CD4-positive, alpha-beta T cell (primary cell): ENCODE data around the gene CLGN. TPM values are rescaled to one million over a fixed set of nuclear protein-coding genes. Genes with fewer than 3 reads are reported as not detected.
"Not testable (repeated sequence)": the region's sequence is repeated elsewhere in the genome, so short reads cannot be mapped to it uniquely, and the experiment has no call there.

Experiments
- ATAC-seq: fragments of 200-7000 bp; cut with Tn5 transposase; one replicate; pipeline ENCODE4 v1.10.0; 2022; ENCODE audit warnings: mild to moderate bottlenecking; ENCODE audit not compliant: poor library complexity
- CTCF ChIA-PET: fragments of 350-600 bp; sonication (Branson Sonifier 250); formaldehyde crosslinking; loops from one replicate; lab custom pipeline; 2021; ENCODE audit warnings: antibody characterized with exemption, inconsistent platforms; lab: Charles Lee
- POLR2A ChIA-PET: fragments of 350-600 bp; sonication (Branson Sonifier 250); formaldehyde crosslinking; loops from one replicate; lab custom pipeline; 2021; ENCODE audit warnings: antibody characterized with exemption, inconsistent platforms; lab: Charles Lee
- DNase-seq, 14 experiments: peaks; one replicate each; pipeline ENCODE4 v3.0.0-alpha.2; 2013 to 2020; ENCODE audit warnings: mixed read lengths in 2 of 14
- H3K27ac ChIP-seq, 2 donors: one replicate each; pipeline versions ENCODE4 v1.5.1 to v1.7.0; 2013; ENCODE audit warnings: low read length in 2 of 2, low read depth in 1 of 2, mild to moderate bottlenecking in 1 of 2
- H3K27me3 ChIP-seq, 2 experiments: 1 replicate in 1 of 2; 2 replicates in 1 of 2; pipeline versions ENCODE4 v1.6.1 to v1.7.0; 2013; ENCODE audit warnings: low read length in 2 of 2, control low read depth in 1 of 2, mild to moderate bottlenecking in 1 of 2, moderate library complexity in 1 of 2; ENCODE audit not compliant: insufficient read depth in 2 of 2, control insufficient read depth in 1 of 2
- H3K36me3 ChIP-seq: one replicate; pipeline ENCODE4 v1.6.1; 2013; ENCODE audit warnings: low read length, control low read depth; ENCODE audit not compliant: insufficient read depth
- H3K4me1 ChIP-seq: one replicate; pipeline ENCODE4 v1.6.1; 2013; ENCODE audit warnings: low read length, control low read depth; ENCODE audit not compliant: insufficient read depth
- H3K4me3 ChIP-seq: one replicate; pipeline ENCODE4 v1.5.1; 2013; ENCODE audit warnings: mild to moderate bottlenecking, low read length, moderate library complexity
- H3K9me3 ChIP-seq, 2 experiments: 1 replicate in 1 of 2; 2 replicates in 1 of 2; pipeline versions ENCODE4 v1.6.1 to v1.7.0; 2013; ENCODE audit warnings: low read length in 2 of 2, mild to moderate bottlenecking in 2 of 2, control low read depth in 1 of 2, moderate library complexity in 1 of 2; ENCODE audit not compliant: control insufficient read depth in 1 of 2, insufficient read depth in 1 of 2
- H3K27ac Mint-ChIP-seq: one replicate; pipeline ENCODE4 v1.8.0; 2020; ENCODE audit warnings: mixed read lengths
- H3K27me3 Mint-ChIP-seq: one replicate; pipeline ENCODE4 v1.8.0; 2021; ENCODE audit warnings: mixed read lengths
- H3K36me3 Mint-ChIP-seq: one replicate; pipeline ENCODE4 v1.8.0; 2021; ENCODE audit warnings: low read depth, mixed read lengths
- H3K4me1 Mint-ChIP-seq: one replicate; pipeline ENCODE4 v1.8.0; 2021; ENCODE audit warnings: low read depth, mixed read lengths
- H3K4me3 Mint-ChIP-seq: one replicate; pipeline ENCODE4 v1.8.0; 2020; ENCODE audit warnings: mild to moderate bottlenecking, mixed read lengths
- H3K9me3 Mint-ChIP-seq: one replicate; pipeline ENCODE4 v1.8.0; 2020; ENCODE audit warnings: mixed read lengths
- CTCF ChIP-seq: fragments of 200-600 bp; IDR thresholded peaks from one replicate; pipeline ENCODE4 v1.8.0; 2022; ENCODE audit warnings: antibody characterized with exemption, mild to moderate bottlenecking
- intact Hi-C, 2 experiments: fragments of 100-400 bp; cut with DNase I in 1 of 2; cut with micrococcal nuclease in 1 of 2; formaldehyde crosslinking; loops; one replicate each; pipeline versions ENCODE4 v1.15.1 to v1.9.0; 2023 to 2025; cut with DNase I, micrococcal nuclease
- total RNA-seq, 174 experiments: library from RNA in 2 of 174; stranded (reverse) in 2 of 174; gene quantifications; one replicate each; pipeline ENCODE4 v1.2.3 and lab custom pipeline; 2021 to 2026

Gene CLGN
- total RNA-seq, 2 experiments from 2014 or later: not detected

- TF ChIP-seq CTCF: no peak
- Mint-ChIP-seq H3K4me3 (no peak overlapping the region), H3K36me3 (no peaks in the 10 kb centered on the region), H3K27me3 (peaks cover 38% of the 10 kb centered on the region), H3K9me3 (no peaks in the 10 kb centered on the region), H3K27ac (no peak overlapping the region), H3K4me1 (no peaks in the 10 kb centered on the region)
- Histone ChIP-seq H3K27me3 (peaks cover 0 to 4% of the 10 kb centered on the region in 2 experiments), H3K36me3 (no peaks in the 10 kb centered on the region), H3K4me3 (no peak overlapping the region), H3K9me3 (no peaks in the 10 kb centered on the region), H3K27ac (no peak overlapping the region), H3K4me1 (no peaks in the 10 kb centered on the region)
- ATAC-seq (no peak), DNase-seq (no peak)
- POLR2A ChIA-PET: no interaction called here
- CTCF ChIA-PET: no interaction called here
- intact Hi-C loops: no loop called here
These were observed 20.7 kb upstream of the CLGN start for GRCh38 chr4:140448162-140448561.

GRCh38 chr4:140444347-140444746 lies 16.9 kb upstream of the CLGN start:
- peaks cover 28% of the 10 kb centered on the region for H3K27me3 Mint-ChIP-seq
- H3K4me1 ChIP-seq, H3K9me3 Mint-ChIP-seq, H3K9me3 ChIP-seq, intact Hi-C loops, ATAC-seq, H3K4me3 ChIP-seq, DNase-seq, H3K27ac ChIP-seq, POLR2A ChIA-PET, CTCF ChIA-PET, H3K27me3 ChIP-seq, H3K36me3 Mint-ChIP-seq, H3K4me1 Mint-ChIP-seq, H3K27ac Mint-ChIP-seq, H3K36me3 ChIP-seq, H3K4me3 Mint-ChIP-seq: not testable (repeated sequence)

- H3K4me3 ChIP-seq: no peak overlapping the region
- H3K27me3 ChIP-seq: no peaks in the 10 kb centered on the region
- no peaks in the 10 kb centered on the region for H3K4me1 ChIP-seq
- ATAC-seq (no peak), DNase-seq (no peak)
- no peaks in the 10 kb centered on the region for H3K36me3 Mint-ChIP-seq
- intact Hi-C loops: no loop called here
- no peak for TF ChIP-seq CTCF
- no peaks in the 10 kb centered on the region for H3K36me3 ChIP-seq
- no peaks in the 10 kb centered on the region for H3K4me1 Mint-ChIP-seq
- H3K27me3 Mint-ChIP-seq: no peaks in the 10 kb centered on the region
- no peak overlapping the region for H3K27ac Mint-ChIP-seq
- POLR2A ChIA-PET: no interaction called here
- no peaks in the 10 kb centered on the region for H3K9me3 ChIP-seq
- no peak overlapping the region for H3K27ac ChIP-seq
- H3K9me3 Mint-ChIP-seq: no peaks in the 10 kb centered on the region
- H3K4me3 Mint-ChIP-seq: no peak overlapping the region
- CTCF ChIA-PET: no interaction called here
These were observed 12.2 kb upstream of the CLGN start for GRCh38 chr4:140439644-140440142.

GRCh38 chr4:140427919-140428471 lies 547 bp upstream of the CLGN start:
- intact Hi-C loops: no loop called here
- Histone ChIP-seq H3K27ac (no peak overlapping the region), H3K36me3 (no peaks in the 10 kb centered on the region), H3K4me3 (peak overlapping the region; percentile 56), H3K9me3 (peaks cover 0 to 9% of the 10 kb centered on the region in 2 experiments), H3K27me3 (peaks cover 13 to 41% of the 10 kb centered on the region in 2 experiments), H3K4me1 (peaks cover 11% of the 10 kb centered on the region)
- ChIA-PET CTCF (no interaction called here), POLR2A (no interaction called here)
- Mint-ChIP-seq H3K4me1 (no peaks in the 10 kb centered on the region), H3K9me3 (no peaks in the 10 kb centered on the region), H3K27me3 (peaks cover 69% of the 10 kb centered on the region), H3K27ac (no peak overlapping the region), H3K36me3 (no peaks in the 10 kb centered on the region), H3K4me3 (peak overlapping the region; percentile 73)
- no peak for TF ChIP-seq CTCF
- no peak for ATAC-seq
- no peak for DNase-seq
